GM12878 (cell line): Measurements from ENCODE around the gene DENND2C. TPM values are rescaled to one million over a fixed set of nuclear protein-coding genes. Genes with fewer than 3 reads are reported as not detected.

ENCODE experiments used
- ATAC-seq: fragments of 200-7000 bp; cut with Tn5 transposase; 3 replicates; pipeline ENCODE4 v1.9.1; 2020; ENCODE audit warnings: mild to moderate bottlenecking, moderate library complexity
- BruUV-seq: library from RNA; stranded (reverse); fragments of 400-500 nt; replicated peaks from 2 replicates; lab custom pipeline; 2021; lab: Mats Ljungman, UMichigan
- CTCF ChIA-PET: fragments of 300-600 bp; sonication (Branson Sonifier 250); formaldehyde crosslinking; extraction: SDS; loops from one replicate; lab custom pipeline; 2021; ENCODE audit warnings: inconsistent platforms; lab: Yijun Ruan, JAX
- POLR2A ChIA-PET: fragments of 350-600 bp; formaldehyde crosslinking; extraction: SDS; loops from one replicate; lab custom pipeline; 2021; ENCODE audit warnings: inconsistent platforms; lab: Charles Lee
- RAD21 ChIA-PET: fragments of 300-600 bp; sonication (Branson Sonifier 250); formaldehyde crosslinking; loops from one replicate; lab custom pipeline; 2023; ENCODE audit warnings: antibody characterized with exemption; ENCODE audit not compliant: unreplicated experiment; lab: Charles Lee
- SMC1A ChIA-PET: fragments of 300-600 bp; sonication (Branson Sonifier 250); formaldehyde crosslinking; loops from one replicate; lab custom pipeline; 2023; ENCODE audit not compliant: unreplicated experiment, uncharacterized antibody; lab: Charles Lee
- DNase-seq: peaks from one replicate; pipeline ENCODE4 v3.0.0-alpha.2; 2011; ENCODE audit warnings: low read depth, low spot score
- FAIRE-seq: peaks from 3 replicates; lab custom pipeline; 2011; peaks lifted over from hg19 to GRCh38; lab: Jason Lieb, UNC
- H2AFZ ChIP-seq: 2 replicates; pipeline ENCODE4 v1.6.0; 2011; ENCODE audit warnings: low read depth, low read length, control low read depth; ENCODE audit not compliant: control insufficient read depth
- H3K27ac ChIP-seq: 2 replicates; pipeline ENCODE4 v1.5.1; 2011; ENCODE audit warnings: control low read depth; ENCODE audit not compliant: control insufficient read depth, insufficient read depth
- H3K27me3 ChIP-seq, 2 experiments: replicated peaks in 1 of 2; 2 replicates each; pipeline versions ENCODE4 v1.6.0 to v1.6.1; 2011; ENCODE audit warnings: low read length in 1 of 2; ENCODE audit not compliant: control insufficient read depth in 2 of 2, insufficient read depth in 2 of 2
- H3K36me3 ChIP-seq, 2 experiments: 2 replicates each; pipeline ENCODE4 v1.5.1; 2011; ENCODE audit warnings: low read length in 1 of 2; ENCODE audit not compliant: control insufficient read depth in 2 of 2, insufficient read depth in 2 of 2
- H3K4me1 ChIP-seq: 2 replicates; pipeline ENCODE4 v1.6.1; 2011; ENCODE audit warnings: mild to moderate bottlenecking, low read length, moderate library complexity, mixed read lengths; ENCODE audit not compliant: control insufficient read depth, insufficient read depth
- H3K4me2 ChIP-seq: 2 replicates; pipeline ENCODE4 v1.6.0; 2011; ENCODE audit warnings: control low read depth; ENCODE audit not compliant: control insufficient read depth, insufficient read depth
- H3K4me3 ChIP-seq: fragments of 200-600 bp; sonication (generic); 2 replicates; pipeline ENCODE4 v1.5.1; 2016
- H3K79me2 ChIP-seq: 2 replicates; pipeline ENCODE4 v1.6.0; 2011; ENCODE audit warnings: low read length; ENCODE audit not compliant: control insufficient read depth, insufficient read depth
- H3K9ac ChIP-seq: 2 replicates; pipeline ENCODE4 v1.8.0; 2011; ENCODE audit warnings: low read length, control low read depth, mixed read lengths; ENCODE audit not compliant: control insufficient read depth, insufficient read depth
- H3K9me3 ChIP-seq: replicated peaks from 3 replicates; pipeline ENCODE4 v1.5.1; 2011; ENCODE audit warnings: mild to moderate bottlenecking, low read length; ENCODE audit not compliant: control insufficient read depth, insufficient read depth
- H4K20me1 ChIP-seq: 2 replicates; pipeline ENCODE4 v1.6.0; 2011; ENCODE audit not compliant: control insufficient read depth, insufficient read depth
- BCL11A ChIP-seq: IDR thresholded peaks from 2 replicates; pipeline ENCODE4 v1.6.1; 2011; ENCODE audit warnings: low read depth, low read length
- ESRRA ChIP-seq: IDR thresholded peaks from 2 replicates; pipeline ENCODE4 v1.6.1; 2012; ENCODE audit warnings: mild to moderate bottlenecking, low read length, improper control_type of control experiment
- PAX8 ChIP-seq: fragments of 450-650 bp; IDR thresholded peaks from 2 replicates; pipeline ENCODE4 v1.6.1; 2017; ENCODE audit warnings: mild to moderate bottlenecking, moderate library complexity
- RUNX3 ChIP-seq: IDR thresholded peaks from 2 replicates; pipeline ENCODE4 v1.6.1; 2012; ENCODE audit warnings: low read length, inconsistent platforms
- WGBS: methylation state at CpG from one replicate; pipeline ENCODE4 v1.1.6; 2016; ENCODE audit warnings: low lambda C conversion rate; ENCODE audit not compliant: insufficient replicate concordance, insufficient coverage; ENCODE audit errors: missing lambda C conversion rate; 5-methylcytosine and 5-hydroxymethylcytosine counted together
- in situ Hi-C: fragments of 300-500 bp; cut with MboI; formaldehyde crosslinking; loops from 9 replicates; pipeline ENCODE4 v1.14.3; 2018; ENCODE audit warnings: mixed read lengths
- intact Hi-C: fragments of 100-400 bp; cut with micrococcal nuclease; formaldehyde crosslinking; loops from one replicate; pipeline ENCODE4 v1.14.2; 2022; ENCODE audit not compliant: unreplicated experiment
- polyA plus RNA-seq, 11 experiments: library from polyadenylated mRNA; depleted of rRNA in 4 of 11; unstranded in 6 of 11; stranded (reverse) in 5 of 11; fragments of >200 nt; fragmentation: Nextera tagmentation in 4 of 11; fragmentation: Illumina TruSeq in 1 of 11; extraction: Ambion mirVana in 4 of 11; extraction: Trizol in 1 of 11; gene quantifications; 1 replicate in 1 of 11; 2 replicates in 10 of 11; pipeline versions ENCODE4 v1.2.1 to v1.2.3, GENCODE V29; 2011 to 2016; ENCODE audit warnings: inconsistent platforms in 2 of 11, missing spikeins in 2 of 11, low read depth in 1 of 11
- total RNA-seq, 4 experiments: library from RNA; depleted of rRNA in 3 of 4; stranded (reverse); fragments of >200 nt in 3 of 4; fragmentation: Illumina TruSeq in 1 of 4; extraction: Trizol in 1 of 4; gene quantifications; 2 replicates each; pipeline versions ENCODE4 v1.2.1 to v1.2.3, GENCODE V29; 2013 to 2021
- TF ChIP-seq, protein P1 (sequence below): fragments of 450-650 bp; formaldehyde crosslinking; IDR thresholded peaks from 2 replicates; pipeline ENCODE4 v1.4.0; 2022; ENCODE audit warnings: mild to moderate bottlenecking, moderate library complexity

Gene DENND2C
- total and polyA plus RNA-seq, 10 of the 15 experiments (the other 5 are each of a cell fraction or from before 2014, with no cell fraction given) = 0.01 to 0.10 (median 0.06) TPM; not detected in 3

DNA sequence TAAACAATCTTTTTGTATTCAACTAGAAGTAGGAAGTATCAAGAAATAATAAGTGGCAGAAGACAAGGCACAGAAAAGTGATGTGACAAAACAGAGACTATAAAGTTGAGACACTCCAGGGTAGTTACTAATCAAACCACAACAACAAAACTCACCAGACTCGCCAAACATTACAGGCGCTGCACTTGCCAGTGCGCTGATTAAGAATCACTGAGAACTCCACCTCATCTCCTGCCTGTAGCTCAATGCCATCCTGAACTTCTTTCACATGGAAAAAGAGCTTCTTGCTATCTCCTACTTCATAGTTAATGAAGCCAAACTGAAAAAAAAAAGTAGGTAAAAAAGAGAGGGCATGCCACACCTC is 49.6 kb upstream of the DENND2C start:
- ATAC-seq = no peak
- SMC1A ChIA-PET = interaction anchor here (0.7 to 1.7 kb wide), 5 partner anchors 9 to 297 kb away, joined by 3 to 6 read pairs (median 4); no protein-coding TSS in a partner anchor
- RAD21 ChIA-PET = no interaction called here
- Histone ChIP-seq H3K4me2 (no peak overlapping the region), H3K4me1 (no peaks in the 10 kb centered on the region), H3K9ac (no peak overlapping the region), H4K20me1 (no peaks in the 10 kb centered on the region), H3K79me2 (peaks cover 20% of the 10 kb centered on the region), H2AFZ (no peak overlapping the region), H3K36me3 (peaks cover 9 to 32% of the 10 kb centered on the region in 2 experiments), H3K27me3 (no peaks in the 10 kb centered on the region), H3K4me3 (no peak overlapping the region), H3K27ac (no peak overlapping the region), H3K9me3 (no peaks in the 10 kb centered on the region)
- in situ Hi-C loops (no loop called here), intact Hi-C loops (no loop called here)
- FAIRE-seq = no peak
- DNase-seq = no peak
- POLR2A ChIA-PET = interaction anchor here (0.6 to 5.1 kb wide), 3 partner anchors 13 to 38 kb away, joined by 3 to 36 read pairs (median 4); partner anchors contain the start of gene CSDE1
- no TSS peak for BruUV-seq
- WGBS = 41% methylated on average over 3 of the region's 3 CpGs
- no peak for TF ChIP-seq BCL11A
- no peak for TF ChIP-seq ESRRA
- TF ChIP-seq RUNX3 = no peak
- no peak for TF ChIP-seq PAX8
- TF ChIP-seq, protein P1, sequence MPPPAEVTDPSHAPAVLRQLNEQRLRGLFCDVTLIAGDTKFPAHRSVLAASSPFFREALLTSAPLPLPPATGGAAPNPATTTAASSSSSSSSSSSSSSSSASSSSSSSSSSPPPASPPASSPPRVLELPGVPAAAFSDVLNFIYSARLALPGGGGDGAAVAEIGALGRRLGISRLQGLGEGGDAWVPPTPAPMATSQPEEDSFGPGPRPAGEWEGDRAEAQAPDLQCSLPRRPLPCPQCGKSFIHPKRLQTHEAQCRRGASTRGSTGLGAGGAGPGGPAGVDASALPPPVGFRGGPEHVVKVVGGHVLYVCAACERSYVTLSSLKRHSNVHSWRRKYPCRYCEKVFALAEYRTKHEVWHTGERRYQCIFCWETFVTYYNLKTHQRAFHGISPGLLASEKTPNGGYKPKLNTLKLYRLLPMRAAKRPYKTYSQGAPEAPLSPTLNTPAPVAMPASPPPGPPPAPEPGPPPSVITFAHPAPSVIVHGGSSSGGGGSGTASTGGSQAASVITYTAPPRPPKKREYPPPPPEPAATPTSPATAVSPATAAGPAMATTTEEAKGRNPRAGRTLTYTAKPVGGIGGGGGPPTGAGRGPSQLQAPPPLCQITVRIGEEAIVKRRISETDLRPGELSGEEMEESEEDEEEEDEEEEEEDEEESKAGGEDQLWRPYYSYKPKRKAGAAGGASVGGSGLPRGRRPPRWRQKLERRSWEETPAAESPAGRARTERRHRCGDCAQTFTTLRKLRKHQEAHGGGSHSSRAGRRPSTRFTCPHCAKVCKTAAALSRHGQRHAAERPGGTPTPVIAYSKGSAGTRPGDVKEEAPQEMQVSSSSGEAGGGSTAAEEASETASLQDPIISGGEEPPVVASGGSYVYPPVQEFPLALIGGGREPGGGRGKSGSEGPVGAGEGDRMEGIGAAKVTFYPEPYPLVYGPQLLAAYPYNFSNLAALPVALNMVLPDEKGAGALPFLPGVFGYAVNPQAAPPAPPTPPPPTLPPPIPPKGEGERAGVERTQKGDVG (CRISPR knock-in tag) = no peak
- CTCF ChIA-PET = interaction anchor here (0.8 to 1.5 kb wide), 5 partner anchors 9 to 38 kb away, joined by 3 to 4 read pairs (median 3); partner anchors contain the start of gene CSDE1
